Articular chondrocyte of knee joint (primary cell): Measurements from ENCODE around the gene IL24. TPM values are rescaled to one million over a fixed set of nuclear protein-coding genes. Genes with fewer than 3 reads are reported as not detected.

Source experiments
- total RNA-seq: library from RNA; depleted of rRNA; stranded (reverse); fragments of >200 nt; gene quantifications from 2 replicates; pipeline ENCODE4 v1.2.3, GENCODE V29; 2012

Gene IL24, protein sequence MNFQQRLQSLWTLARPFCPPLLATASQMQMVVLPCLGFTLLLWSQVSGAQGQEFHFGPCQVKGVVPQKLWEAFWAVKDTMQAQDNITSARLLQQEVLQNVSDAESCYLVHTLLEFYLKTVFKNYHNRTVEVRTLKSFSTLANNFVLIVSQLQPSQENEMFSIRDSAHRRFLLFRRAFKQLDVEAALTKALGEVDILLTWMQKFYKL
- total RNA-seq, result not detected in 2 replicates

DNA sequence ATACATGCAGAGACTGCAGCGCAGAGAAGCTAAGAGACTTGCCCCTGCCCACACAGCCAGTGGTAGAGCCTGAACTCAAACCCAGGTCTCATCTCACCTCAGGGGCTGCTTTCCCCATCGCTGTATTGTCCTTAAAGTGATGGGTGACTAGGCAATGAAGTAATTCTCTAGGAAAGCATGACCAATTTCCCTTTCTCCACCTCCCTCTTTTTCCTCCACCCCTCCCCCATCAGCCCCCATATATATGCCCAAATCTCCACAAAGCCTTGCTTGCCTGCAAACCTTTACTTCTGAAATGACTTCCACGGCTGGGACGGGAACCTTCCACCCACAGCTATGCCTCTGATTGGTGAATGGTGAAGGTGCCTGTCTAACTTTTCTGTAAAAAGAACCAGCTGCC lies at the start of gene IL24:
IL24 (plus strand) TSS at position 269 of the 400 bp plus-strand sequence. CDS start 390 bp downstream, outside the sequence.

DNA sequence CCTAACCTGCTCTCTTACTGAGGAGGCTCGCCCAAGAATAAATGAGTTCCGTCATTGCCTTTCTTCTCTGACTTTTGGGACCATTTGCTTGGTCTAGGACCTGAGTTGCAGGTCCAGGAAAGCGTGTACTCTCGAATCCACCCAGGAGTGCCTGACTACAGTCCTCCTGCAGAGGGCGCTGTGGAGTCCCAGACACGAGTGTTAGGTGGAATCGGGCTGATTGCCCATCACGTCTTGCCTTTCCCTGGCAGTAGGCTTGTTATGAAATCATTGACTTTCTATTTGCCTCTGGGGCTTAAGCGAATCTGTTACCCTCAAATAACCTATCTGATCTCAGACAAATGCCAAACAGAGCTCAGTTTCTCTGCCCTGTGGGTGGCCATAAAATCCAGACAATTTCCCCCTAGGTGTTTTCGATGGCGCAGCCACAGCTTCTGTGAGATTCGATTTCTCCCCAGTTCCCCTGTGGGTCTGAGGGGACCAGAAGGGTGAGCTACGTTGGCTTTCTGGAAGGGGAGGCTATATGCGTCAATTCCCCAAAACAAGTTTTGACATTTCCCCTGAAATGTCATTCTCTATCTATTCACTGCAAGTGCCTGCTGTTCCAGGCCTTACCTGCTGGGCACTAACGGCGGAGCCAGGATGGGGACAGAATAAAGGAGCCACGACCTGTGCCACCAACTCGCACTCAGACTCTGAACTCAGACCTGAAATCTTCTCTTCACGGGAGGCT lies 32.1 kb upstream of the IL24 start, which contains the start of gene IL20:
IL20 (plus strand) TSS at position 685 of the 733 bp plus-strand sequence. CDS start 230 bp downstream, outside the sequence.

DNA sequence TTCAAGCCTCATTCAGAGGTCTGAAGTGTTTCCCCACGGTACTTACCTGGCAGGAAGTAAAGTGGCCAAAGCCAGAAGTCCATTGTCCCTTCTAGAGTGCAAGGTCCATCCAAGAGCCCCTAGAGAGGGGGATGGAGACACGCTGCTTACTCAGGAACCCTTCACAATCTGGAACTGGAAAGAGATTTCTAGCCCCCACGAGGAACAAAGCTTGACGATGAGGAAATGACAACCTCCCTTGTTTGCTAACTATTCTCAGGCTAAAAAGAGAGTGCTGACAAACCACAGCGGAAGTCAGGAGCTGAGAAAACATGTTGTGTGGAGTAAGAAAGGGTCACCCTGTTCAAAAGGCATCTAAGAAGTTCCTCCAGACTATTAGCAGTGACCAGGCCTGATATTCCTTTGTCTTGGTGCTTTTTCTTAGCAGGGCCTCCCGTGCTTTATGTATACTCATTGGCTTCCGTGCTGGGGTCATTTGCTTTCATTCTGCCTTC lies 24.6 kb downstream of the IL24 start, which contains the start of gene FCMR:
FCMR (minus strand) TSS at position 170 of the 494 bp plus-strand sequence; CDS start at position 83, 87 bp downstream.

DNA sequence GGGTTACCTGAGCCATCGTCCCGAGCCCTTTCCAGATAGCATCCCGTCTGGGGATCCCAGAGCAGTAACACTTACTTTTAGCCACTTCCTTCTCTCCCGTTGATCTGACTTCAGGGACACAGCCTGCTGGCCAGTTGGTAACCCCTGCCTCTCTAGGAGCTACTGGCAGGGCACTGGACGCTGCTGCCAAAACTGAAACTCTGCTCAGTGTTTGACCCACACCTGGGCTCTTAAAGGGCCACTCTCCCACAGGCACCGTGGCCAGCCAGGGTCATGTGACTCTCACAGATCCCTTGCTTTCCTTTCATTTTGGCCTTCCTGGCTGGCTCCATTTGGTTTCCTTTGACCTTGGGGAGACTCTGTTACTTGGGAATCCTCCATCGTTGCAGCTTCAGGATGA lies 49.0 kb downstream of the IL24 start, which contains the start of gene PIGR:
PIGR (minus strand) TSS at position 206 of the 400 bp plus-strand sequence. CDS start 5,935 bp downstream, outside the sequence.

Other genes with a start within 250 kb of the IL24 start
- gene MAPKAPK2, start 212.5 kb upstream of the IL24 start, total RNA-seq, result 37.7 and 45.3 TPM in 2 replicates
- not detected in 2 replicates for gene IL19, start 126.7 kb upstream of the IL24 start, total RNA-seq
- gene IL10, start 124.9 kb upstream of the IL24 start, total RNA-seq, result 0.26 and 0.54 TPM in 2 replicates
- gene IL20, start 31.8 kb upstream of the IL24 start, total RNA-seq, result not detected in 2 replicates
- 0.65 TPM in 1 of 2 replicates, not detected in the other for gene FCMR, start 24.5 kb downstream of the IL24 start, total RNA-seq
- gene PIGR, start 49.0 kb downstream of the IL24 start, total RNA-seq, result not detected in 2 replicates
- not detected in 2 replicates for gene FCAMR, start 73.0 kb downstream of the IL24 start, total RNA-seq
- 0.13 TPM in 1 of 2 replicates, not detected in the other for gene C1orf116, start 135.3 kb downstream of the IL24 start, total RNA-seq
- gene YOD1, start 153.8 kb downstream of the IL24 start, total RNA-seq, result 11.7 and 12.3 TPM in 2 replicates
- 10.2 and 15.8 TPM in 2 replicates for gene PFKFB2, start 155.8 kb downstream of the IL24 start, total RNA-seq
- gene C4BPB, start 191.4 kb downstream of the IL24 start, total RNA-seq, result not detected in 2 replicates
- gene C4BPA, start 206.8 kb downstream of the IL24 start, total RNA-seq, result not detected in 2 replicates